Measurements from ENCODE around the gene MUC12.

DNA sequence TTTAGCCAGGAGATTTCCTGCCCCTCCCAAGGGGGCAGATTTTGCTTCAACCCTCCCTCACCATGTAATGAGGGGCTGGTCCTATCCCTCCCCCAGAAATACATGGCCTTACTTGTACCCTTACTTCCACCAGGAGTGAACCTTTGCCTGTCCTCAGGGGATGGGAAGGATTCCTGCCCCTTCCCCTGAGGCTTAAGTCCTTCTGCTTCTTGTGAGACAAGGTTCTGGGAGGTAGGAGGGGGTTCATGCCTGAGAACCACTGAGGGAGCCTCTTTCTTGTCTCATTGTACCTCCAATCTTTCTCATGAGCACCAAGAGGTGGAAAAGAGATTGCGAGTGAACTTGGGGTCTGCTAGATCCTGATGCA, 39.6 kb upstream of the MUC12 start:
- TF ChIP-seq, protein P1, sequence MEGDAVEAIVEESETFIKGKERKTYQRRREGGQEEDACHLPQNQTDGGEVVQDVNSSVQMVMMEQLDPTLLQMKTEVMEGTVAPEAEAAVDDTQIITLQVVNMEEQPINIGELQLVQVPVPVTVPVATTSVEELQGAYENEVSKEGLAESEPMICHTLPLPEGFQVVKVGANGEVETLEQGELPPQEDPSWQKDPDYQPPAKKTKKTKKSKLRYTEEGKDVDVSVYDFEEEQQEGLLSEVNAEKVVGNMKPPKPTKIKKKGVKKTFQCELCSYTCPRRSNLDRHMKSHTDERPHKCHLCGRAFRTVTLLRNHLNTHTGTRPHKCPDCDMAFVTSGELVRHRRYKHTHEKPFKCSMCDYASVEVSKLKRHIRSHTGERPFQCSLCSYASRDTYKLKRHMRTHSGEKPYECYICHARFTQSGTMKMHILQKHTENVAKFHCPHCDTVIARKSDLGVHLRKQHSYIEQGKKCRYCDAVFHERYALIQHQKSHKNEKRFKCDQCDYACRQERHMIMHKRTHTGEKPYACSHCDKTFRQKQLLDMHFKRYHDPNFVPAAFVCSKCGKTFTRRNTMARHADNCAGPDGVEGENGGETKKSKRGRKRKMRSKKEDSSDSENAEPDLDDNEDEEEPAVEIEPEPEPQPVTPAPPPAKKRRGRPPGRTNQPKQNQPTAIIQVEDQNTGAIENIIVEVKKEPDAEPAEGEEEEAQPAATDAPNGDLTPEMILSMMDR (IDR thresholded peaks at IDR 0.05; ENCODE audit: extremely low read depth in 1 of 2, insufficient read depth in 1 of 2, low read depth in 1 of 2, low read length in 2 of 2), result no peak
- no peak for TF ChIP-seq EZH2 (IDR thresholded peaks at IDR 0.05; ENCODE audit: borderline replicate concordance, low read depth, low read length, severe bottlenecking)

All from endothelial cell of umbilical vein (primary cell).